Activated B cell treated with CpG ODN at 0.5 μM for 24 hours (primary cell): Measurements from ENCODE around the gene IL4. TPM values are rescaled to one million over a fixed set of nuclear protein-coding genes. Genes with fewer than 3 reads are reported as not detected.

Experiments used
- ATAC-seq: fragments of 200-7000 bp; cut with Tn5 transposase; one replicate; pipeline ENCODE4 v1.10.0; 2021; ENCODE audit warnings: low read depth, mild to moderate bottlenecking, moderate library complexity
- CTCF ChIA-PET: fragments of 350-600 bp; sonication (Branson Sonifier 250); formaldehyde crosslinking; loops from one replicate; lab custom pipeline; 2021; ENCODE audit warnings: antibody characterized with exemption; lab: Charles Lee
- POLR2A ChIA-PET: fragments of 350-600 bp; sonication (Branson Sonifier 250); formaldehyde crosslinking; loops from one replicate; lab custom pipeline; 2021; ENCODE audit warnings: antibody characterized with exemption; lab: Charles Lee
- DNase-seq: peaks from one replicate; pipeline ENCODE4 v3.0.0; 2022
- H3K27ac Mint-ChIP-seq: one replicate; pipeline ENCODE4 v1.8.0; 2020; ENCODE audit warnings: mixed read lengths
- H3K27me3 Mint-ChIP-seq: one replicate; pipeline ENCODE4 v1.8.0; 2021; ENCODE audit warnings: mixed read lengths
- H3K36me3 Mint-ChIP-seq: one replicate; pipeline ENCODE4 v1.8.0; 2021; ENCODE audit warnings: low read depth, mixed read lengths
- H3K4me1 Mint-ChIP-seq: one replicate; pipeline ENCODE4 v1.8.0; 2021; ENCODE audit warnings: mixed read lengths
- H3K4me3 Mint-ChIP-seq: one replicate; pipeline ENCODE4 v1.8.0; 2020; ENCODE audit warnings: mild to moderate bottlenecking, mixed read lengths
- H3K9me3 Mint-ChIP-seq: one replicate; pipeline ENCODE4 v1.8.0; 2020; ENCODE audit warnings: mixed read lengths
- intact Hi-C: fragments of 100-400 bp; cut with micrococcal nuclease; formaldehyde crosslinking; loops from one replicate; pipeline ENCODE4 v1.15.1; 2024
- total RNA-seq: library from RNA; stranded (reverse); gene quantifications from 2 replicates; pipeline ENCODE4 v1.2.3, GENCODE V29; 2022
- TF ChIP-seq, protein P1 (sequence below): fragments of 200-600 bp; IDR thresholded peaks from one replicate; pipeline ENCODE4 v1.8.0; 2022; ENCODE audit warnings: antibody characterized with exemption, mild to moderate bottlenecking

The IL4 gene
- total RNA-seq, 1 donor from 2014 or later = not detected

DNA sequence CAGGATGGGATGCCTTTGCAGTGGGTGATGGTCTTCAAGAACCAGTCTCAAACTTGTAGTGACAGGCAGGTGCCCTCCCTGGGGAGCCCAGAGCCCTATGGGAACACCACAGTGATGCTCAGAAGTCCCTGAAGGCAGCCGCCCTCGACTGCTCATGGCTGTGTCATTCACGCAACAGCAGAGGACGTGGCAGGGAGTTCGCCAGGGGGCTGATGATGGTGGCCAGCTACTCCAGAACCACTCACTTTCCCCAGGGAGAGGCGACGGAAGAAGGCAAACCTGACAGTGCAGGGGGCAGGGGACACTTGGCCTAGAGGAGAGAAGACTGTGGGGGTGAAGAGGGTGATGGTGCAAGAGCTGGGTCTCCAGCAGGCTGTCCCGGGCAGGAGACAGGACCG lies 11.8 kb upstream of the IL4 start:
- TF ChIP-seq, protein P1, sequence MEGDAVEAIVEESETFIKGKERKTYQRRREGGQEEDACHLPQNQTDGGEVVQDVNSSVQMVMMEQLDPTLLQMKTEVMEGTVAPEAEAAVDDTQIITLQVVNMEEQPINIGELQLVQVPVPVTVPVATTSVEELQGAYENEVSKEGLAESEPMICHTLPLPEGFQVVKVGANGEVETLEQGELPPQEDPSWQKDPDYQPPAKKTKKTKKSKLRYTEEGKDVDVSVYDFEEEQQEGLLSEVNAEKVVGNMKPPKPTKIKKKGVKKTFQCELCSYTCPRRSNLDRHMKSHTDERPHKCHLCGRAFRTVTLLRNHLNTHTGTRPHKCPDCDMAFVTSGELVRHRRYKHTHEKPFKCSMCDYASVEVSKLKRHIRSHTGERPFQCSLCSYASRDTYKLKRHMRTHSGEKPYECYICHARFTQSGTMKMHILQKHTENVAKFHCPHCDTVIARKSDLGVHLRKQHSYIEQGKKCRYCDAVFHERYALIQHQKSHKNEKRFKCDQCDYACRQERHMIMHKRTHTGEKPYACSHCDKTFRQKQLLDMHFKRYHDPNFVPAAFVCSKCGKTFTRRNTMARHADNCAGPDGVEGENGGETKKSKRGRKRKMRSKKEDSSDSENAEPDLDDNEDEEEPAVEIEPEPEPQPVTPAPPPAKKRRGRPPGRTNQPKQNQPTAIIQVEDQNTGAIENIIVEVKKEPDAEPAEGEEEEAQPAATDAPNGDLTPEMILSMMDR = no peak
- CTCF ChIA-PET = interaction anchor here (1.3 kb wide), 1 partner anchor 158 kb away, joined by 3 read pairs; no protein-coding TSS in a partner anchor
- intact Hi-C loops = no loop called here

DNA sequence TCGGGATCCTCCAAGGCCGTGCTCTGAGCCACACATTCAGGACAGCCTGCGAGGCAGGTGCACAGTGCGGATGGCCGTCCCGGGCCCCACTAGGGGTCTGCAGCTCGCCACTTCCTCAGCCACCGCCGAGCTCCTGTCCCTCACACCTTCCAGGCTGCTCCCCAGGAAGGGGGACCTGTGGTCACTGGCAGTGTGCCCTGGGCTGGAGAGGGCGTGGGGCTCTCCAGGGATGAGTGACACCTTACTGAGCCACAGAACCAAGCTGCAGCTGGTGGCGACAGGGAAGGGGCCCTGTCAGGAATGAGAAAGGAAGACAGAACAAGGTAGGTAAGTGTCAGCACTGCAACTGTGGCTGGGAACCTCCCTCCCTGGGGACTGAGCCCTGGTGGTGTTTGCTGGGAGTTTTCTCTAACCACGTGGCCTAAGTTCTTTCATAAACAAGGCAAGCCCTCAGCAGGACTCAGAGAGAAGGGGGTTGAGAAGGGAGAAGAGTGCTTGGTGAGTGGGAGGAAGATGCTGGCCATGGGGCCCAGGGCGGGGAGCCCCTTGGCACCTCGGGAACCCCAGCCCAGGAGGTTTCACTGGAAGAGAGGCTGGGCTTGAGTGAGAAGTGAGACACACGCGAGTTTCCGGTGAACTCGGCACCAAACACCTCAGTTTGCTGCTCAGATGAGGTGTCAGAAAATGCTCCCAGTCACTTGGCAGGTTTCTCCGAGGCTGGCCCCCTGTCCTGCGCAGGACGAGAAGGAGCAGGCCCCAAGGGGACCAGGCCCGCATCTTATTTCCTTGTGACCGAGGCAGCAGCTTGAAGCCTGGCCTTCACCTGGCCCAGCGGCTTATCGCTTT lies 10.6 kb upstream of the IL4 start:
- POLR2A ChIA-PET = interaction anchor here (1.8 kb wide), 1 partner anchor 30 kb away, joined by 3 read pairs; no protein-coding TSS in a partner anchor
- H3K4me3 Mint-ChIP-seq = no peak overlapping the region

More for the DNA sequence above, 11.8 kb upstream of the IL4 start:
- Mint-ChIP-seq H3K27ac (no peak overlapping the region), H3K27me3 (peaks cover 10% of the 10 kb centered on the region), H3K9me3 (no peaks in the 10 kb centered on the region), H3K4me3 (no peak overlapping the region), H3K4me1 (peaks cover 30% of the 10 kb centered on the region), H3K36me3 (no peaks in the 10 kb centered on the region)
- DNase-seq = peak; percentile 20
- POLR2A ChIA-PET = interaction anchor here (0.7 to 1.8 kb wide), 2 partner anchors 8 to 29 kb away, joined by 3 read pairs; no protein-coding TSS in a partner anchor
- ATAC-seq = peak; percentile 65

DNA sequence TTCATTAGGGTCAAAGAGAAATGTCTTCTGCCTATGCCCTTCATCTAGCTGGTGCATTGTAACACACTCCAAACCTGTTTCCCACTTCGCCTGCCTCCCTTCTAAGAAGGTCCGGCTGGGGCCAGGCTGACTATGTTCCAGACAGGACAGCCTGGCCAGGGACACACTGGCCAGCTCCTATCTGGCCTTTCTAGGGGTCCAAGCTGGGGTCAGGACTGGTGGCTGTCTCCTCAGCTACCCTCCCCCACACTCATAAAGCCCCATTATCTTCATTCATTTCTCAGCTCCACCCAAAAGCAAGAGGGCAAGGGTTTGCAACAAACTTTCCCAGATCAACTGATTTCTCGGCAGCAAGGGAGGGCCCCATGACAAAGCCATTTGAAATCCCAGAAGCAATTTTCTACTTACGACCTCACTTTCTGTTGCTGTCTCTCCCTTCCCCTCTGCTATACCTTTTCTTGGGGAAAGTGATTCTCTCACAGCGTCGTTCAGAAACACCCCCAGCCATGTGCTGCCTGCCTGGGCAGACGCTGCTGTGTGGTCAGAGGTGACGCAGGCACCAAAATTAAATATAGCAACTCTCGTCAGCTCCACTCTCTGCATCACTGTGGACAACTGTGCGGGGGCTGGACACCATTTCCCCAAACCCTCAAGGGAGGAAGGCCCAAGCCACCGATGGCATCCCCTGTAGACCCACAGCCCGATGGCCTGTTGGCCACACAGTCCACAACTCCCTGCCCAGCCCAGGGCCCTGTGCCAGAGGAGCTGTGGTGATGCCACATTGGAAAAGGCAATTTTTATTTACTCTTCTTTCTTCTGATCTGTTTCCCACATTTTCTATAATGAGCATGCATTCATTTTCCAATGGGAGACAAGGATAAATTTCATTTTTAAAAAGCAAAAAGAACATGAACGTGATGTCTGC lies 9.8 kb upstream of the IL4 start:
- POLR2A ChIA-PET = no interaction called here
- Mint-ChIP-seq H3K27ac (no peak overlapping the region), H3K4me1 (peaks cover 30% of the 10 kb centered on the region), H3K36me3 (no peaks in the 10 kb centered on the region), H3K27me3 (no peaks in the 10 kb centered on the region), H3K4me3 (peak overlapping the region; percentile 2), H3K9me3 (no peaks in the 10 kb centered on the region)
- intact Hi-C loops = no loop called here
- TF ChIP-seq, protein P1 = no peak
- CTCF ChIA-PET = no interaction called here
- ATAC-seq (peak; percentile 15), DNase-seq (no peak)

More for the DNA sequence above, 10.6 kb upstream of the IL4 start:
- intact Hi-C loops = no loop called here
- no peaks in the 10 kb centered on the region for H3K9me3 Mint-ChIP-seq
- no peak overlapping the region for H3K27ac Mint-ChIP-seq
- H3K4me1 Mint-ChIP-seq = peaks cover 30% of the 10 kb centered on the region
- ATAC-seq (peak; percentile 45), DNase-seq (no peak)
- H3K36me3 Mint-ChIP-seq = no peaks in the 10 kb centered on the region
- TF ChIP-seq, protein P1 = no peak
- no peaks in the 10 kb centered on the region for H3K27me3 Mint-ChIP-seq
- CTCF ChIA-PET = no interaction called here

DNA sequence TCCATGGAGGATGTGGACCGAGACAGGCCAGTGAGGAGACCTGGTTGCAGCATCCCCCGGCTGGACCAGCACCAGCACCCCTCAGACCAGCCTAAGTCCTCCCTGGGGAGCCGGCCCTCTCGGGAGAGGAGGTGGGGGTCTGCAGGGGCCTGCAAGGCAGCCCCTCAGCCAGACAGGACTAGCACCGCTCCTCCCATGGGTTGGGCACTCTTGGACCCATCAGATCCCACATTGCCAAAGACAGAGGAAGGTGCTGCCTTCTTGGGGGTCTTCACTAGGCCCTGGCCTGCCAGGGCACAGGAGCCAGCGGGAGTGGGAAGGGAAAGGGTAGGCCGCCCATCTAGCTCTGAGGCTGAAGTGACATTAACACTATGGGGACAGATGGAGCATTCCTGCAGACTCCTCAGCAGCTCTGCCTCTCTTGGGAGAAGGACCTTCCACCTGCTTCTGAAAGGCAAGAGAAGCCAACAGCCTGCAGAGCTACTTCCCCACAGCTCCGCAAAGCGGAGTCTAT lies 9.0 kb upstream of the IL4 start:
- ChIA-PET CTCF (no interaction called here), POLR2A (no interaction called here)
- intact Hi-C loops = no loop called here
- H3K4me3 Mint-ChIP-seq = no peak overlapping the region
- H3K4me1 Mint-ChIP-seq = peaks cover 30% of the 10 kb centered on the region
- TF ChIP-seq, protein P1 = no peak
- no peak overlapping the region for H3K27ac Mint-ChIP-seq
- DNase-seq = no peak
- H3K27me3 Mint-ChIP-seq = no peaks in the 10 kb centered on the region
- H3K9me3 Mint-ChIP-seq = no peaks in the 10 kb centered on the region
- no peak for ATAC-seq
- no peaks in the 10 kb centered on the region for H3K36me3 Mint-ChIP-seq
